Measurements from ENCODE around the gene POTEB. TPM values are rescaled to one million over a fixed set of nuclear protein-coding genes. Genes with fewer than 3 reads are reported as not detected.
"Not testable (repeated sequence)": the region's sequence is repeated elsewhere in the genome, so short reads cannot be mapped to it uniquely, and the experiment has no call there.

The POTEB gene
- total RNA-seq (2014; rRNA removed; shearing (Covaris generic)) = not detected in 2 replicates

- DNase-seq; H3K27me3 ChIP-seq (ENCODE audit: control insufficient read depth, insufficient read depth, low read length); H3K36me3 ChIP-seq (replicated peaks; ENCODE audit: control insufficient read depth, insufficient read depth, low read length); H3K4me3 ChIP-seq (ENCODE audit: insufficient read depth, low read depth, low read length): not testable (repeated sequence)
Observed at GRCh38 chr15:21877635-21878034, at the start of gene POTEB. Gene POTEB (minus strand): TSS chr15:21877735. CDS start chr15:21877246, 489 bp downstream.

- H3K36me3 ChIP-seq (replicated peaks; ENCODE audit: control insufficient read depth, insufficient read depth, low read length); DNase-seq; H3K4me3 ChIP-seq (ENCODE audit: insufficient read depth, low read depth, low read length); H3K27me3 ChIP-seq (ENCODE audit: control insufficient read depth, insufficient read depth, low read length): not testable (repeated sequence)
Observed at GRCh38 chr15:21890955-21891354, 13.4 kb upstream of the POTEB start.

DNA sequence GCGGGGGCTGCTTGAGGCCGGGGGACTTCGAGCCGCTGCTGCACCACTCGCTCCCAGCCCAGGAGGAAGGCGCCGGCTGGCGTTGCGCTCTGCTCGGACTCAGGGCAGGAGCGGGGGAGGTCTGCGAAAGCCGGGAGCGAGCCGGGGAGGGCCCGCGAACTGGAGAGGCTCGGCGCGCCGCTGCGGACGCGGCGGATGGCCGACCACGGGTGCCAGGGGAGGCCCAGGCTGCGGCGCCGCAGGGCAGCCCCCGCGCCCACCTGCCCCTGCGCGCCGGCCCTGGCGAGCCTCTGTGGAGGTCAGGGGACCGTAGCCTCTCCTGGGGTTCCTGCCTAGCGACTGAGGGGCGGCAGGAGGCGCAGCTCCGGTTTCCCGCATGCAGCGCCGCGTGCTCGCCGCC lies 12.0 kb upstream of the POTEB start:
- H3K27me3 ChIP-seq (ENCODE audit: control insufficient read depth, insufficient read depth, low read length); H3K36me3 ChIP-seq (replicated peaks; ENCODE audit: control insufficient read depth, insufficient read depth, low read length); H3K4me3 ChIP-seq (ENCODE audit: insufficient read depth, low read depth, low read length); DNase-seq: not testable (repeated sequence)

DNA sequence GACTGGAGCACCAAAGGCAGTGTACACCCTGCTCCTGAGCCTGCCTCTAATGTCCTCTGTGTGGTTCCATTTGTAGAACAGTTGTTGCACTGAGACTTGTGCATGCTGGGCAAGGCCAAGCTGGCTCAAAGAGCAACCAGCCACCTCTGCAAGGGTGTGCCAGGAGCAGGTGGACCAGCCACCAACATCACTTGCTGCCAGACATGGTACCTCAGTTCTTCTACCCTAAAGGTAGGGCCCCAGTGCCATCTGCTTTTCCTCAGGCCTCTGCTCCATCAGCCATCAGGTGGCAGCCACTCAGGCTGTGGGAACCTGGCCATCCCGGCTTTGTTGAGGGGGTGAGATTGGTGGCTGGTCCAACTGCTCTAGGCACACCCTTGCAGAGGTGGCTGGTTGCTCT lies 38.7 kb downstream of the POTEB start:
- not testable (repeated sequence) for H3K27me3 ChIP-seq (ENCODE audit: control insufficient read depth, insufficient read depth, low read length); H3K4me3 ChIP-seq (ENCODE audit: insufficient read depth, low read depth, low read length); H3K36me3 ChIP-seq (replicated peaks; ENCODE audit: control insufficient read depth, insufficient read depth, low read length); DNase-seq

Other genes starting within 250 kb of the POTEB start
- not detected in 2 replicates for gene OR4M2, start 202.8 kb upstream of the POTEB start, total RNA-seq (2014; rRNA removed; shearing (Covaris generic))

Data from H7 (cell line).